ENCODE measurements around the gene ZSCAN9. TPM values are rescaled to one million over a fixed set of nuclear protein-coding genes. Genes with fewer than 3 reads are reported as not detected.

ZSCAN9 gene
- total and polyA plus RNA-seq, 9 of the 15 experiments (the other 6 are each of a cell fraction or from before 2014, with no cell fraction given): 18.8 to 48.9 (median 28.7) TPM

DNA sequence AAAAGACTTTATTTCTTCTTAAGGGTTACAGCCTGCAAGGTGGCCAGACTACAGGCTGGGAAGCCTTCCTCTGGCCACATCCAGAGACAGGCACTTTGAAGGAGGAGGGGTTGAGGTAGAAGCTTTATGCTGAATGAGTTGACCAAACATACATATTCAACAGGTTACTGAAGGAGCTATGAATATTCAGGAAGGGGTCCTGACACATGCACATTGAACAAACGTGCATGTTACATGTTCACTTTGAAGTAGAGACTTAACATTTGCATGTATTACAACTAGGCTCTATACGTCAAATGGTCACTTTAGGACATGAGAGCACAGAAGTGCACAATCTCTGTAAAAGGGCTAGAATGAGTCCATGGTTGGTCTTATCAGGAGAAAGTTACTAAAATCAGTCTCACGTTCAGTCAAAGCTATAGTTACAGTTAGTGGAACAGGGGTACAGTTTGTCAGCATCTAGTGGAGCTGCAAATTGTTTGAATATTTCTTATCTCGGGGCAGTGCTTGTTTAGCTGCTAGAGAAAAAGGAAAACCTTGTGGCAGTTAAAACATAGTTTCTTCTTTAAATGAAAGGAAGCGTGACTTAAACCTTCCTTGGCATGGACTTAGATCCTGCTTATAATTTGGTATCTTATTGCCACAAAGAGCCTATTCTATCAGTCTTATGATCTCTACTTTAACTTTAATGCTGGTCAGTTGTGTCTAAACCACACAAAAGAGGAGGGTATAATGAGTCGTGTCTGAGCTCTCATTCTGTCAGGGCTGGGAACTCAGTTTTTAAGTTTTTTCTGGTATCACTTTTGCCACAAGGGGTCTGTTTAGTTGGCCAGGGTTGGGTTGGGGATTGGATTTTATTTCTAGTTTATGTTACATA, 4.6 kb upstream of the ZSCAN9 start (continued):
- TF ChIP-seq, protein P1, sequence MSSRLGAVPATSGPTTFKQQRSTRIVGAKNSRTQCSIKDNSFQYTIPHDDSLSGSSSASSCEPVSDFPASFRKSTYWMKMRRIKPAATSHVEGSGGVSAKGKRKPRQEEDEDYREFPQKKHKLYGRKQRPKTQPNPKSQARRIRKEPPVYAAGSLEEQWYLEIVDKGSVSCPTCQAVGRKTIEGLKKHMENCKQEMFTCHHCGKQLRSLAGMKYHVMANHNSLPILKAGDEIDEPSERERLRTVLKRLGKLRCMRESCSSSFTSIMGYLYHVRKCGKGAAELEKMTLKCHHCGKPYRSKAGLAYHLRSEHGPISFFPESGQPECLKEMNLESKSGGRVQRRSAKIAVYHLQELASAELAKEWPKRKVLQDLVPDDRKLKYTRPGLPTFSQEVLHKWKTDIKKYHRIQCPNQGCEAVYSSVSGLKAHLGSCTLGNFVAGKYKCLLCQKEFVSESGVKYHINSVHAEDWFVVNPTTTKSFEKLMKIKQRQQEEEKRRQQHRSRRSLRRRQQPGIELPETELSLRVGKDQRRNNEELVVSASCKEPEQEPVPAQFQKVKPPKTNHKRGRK (tag; IDR thresholded peaks at IDR 0.05): no peak
- TF ChIP-seq TOE1 (IDR thresholded peaks at IDR 0.05; ENCODE audit: borderline replicate concordance): no peak; the same call in 1 of the 2 replicates
- TF ChIP-seq TOE1 (CRISPR knock-in tag; IDR thresholded peaks at IDR 0.05; ENCODE audit: borderline replicate concordance, low read depth): no peak
- TF ChIP-seq ZFP1 (CRISPR knock-in tag; IDR thresholded peaks at IDR 0.05): no peak
- TF ChIP-seq TAF15 (IDR thresholded peaks at IDR 0.05; ENCODE audit: low read depth, low read length): no peak
- TF ChIP-seq, protein P2, sequence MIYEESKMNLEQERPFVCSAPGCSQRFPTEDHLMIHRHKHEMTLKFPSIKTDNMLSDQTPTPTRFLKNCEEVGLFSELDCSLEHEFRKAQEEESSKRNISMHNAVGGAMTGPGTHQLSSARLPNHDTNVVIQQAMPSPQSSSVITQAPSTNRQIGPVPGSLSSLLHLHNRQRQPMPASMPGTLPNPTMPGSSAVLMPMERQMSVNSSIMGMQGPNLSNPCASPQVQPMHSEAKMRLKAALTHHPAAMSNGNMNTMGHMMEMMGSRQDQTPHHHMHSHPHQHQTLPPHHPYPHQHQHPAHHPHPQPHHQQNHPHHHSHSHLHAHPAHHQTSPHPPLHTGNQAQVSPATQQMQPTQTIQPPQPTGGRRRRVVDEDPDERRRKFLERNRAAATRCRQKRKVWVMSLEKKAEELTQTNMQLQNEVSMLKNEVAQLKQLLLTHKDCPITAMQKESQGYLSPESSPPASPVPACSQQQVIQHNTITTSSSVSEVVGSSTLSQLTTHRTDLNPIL (CRISPR knock-in tag; IDR thresholded peaks at IDR 0.05): no peak
- TF ChIP-seq SP1 (CRISPR knock-in tag; IDR thresholded peaks at IDR 0.05): 0 out of 2 replicates have a peak, but pooled peaks have one; percentile 44
- no peak for TF ChIP-seq XRCC3 (IDR thresholded peaks at IDR 0.05)
- peak; percentile 78 for TF ChIP-seq POLR2B (IDR thresholded peaks at IDR 0.05; ENCODE audit: low read depth, partially characterized antibody)
- no peak for TF ChIP-seq ZNF778 (CRISPR knock-in tag; IDR thresholded peaks at IDR 0.05)
- TF ChIP-seq PML (IDR thresholded peaks at IDR 0.05; ENCODE audit: low read length): peak; percentile 99
- TF ChIP-seq NR2C2 (CRISPR knock-in tag; IDR thresholded peaks at IDR 0.05): no peak
- TF ChIP-seq NR2C2 (tag; IDR thresholded peaks at IDR 0.05): no peak
- no peak for TF ChIP-seq ZNF253 (CRISPR knock-in tag; conservative IDR thresholded peaks at IDR 0.05)
- TF ChIP-seq DIDO1 (tag; IDR thresholded peaks at IDR 0.05; ENCODE audit: low read depth): 0 out of 2 replicates have a peak, but pooled peaks have one; percentile 15
- TF ChIP-seq, protein P3, sequence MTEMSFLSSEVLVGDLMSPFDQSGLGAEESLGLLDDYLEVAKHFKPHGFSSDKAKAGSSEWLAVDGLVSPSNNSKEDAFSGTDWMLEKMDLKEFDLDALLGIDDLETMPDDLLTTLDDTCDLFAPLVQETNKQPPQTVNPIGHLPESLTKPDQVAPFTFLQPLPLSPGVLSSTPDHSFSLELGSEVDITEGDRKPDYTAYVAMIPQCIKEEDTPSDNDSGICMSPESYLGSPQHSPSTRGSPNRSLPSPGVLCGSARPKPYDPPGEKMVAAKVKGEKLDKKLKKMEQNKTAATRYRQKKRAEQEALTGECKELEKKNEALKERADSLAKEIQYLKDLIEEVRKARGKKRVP (CRISPR knock-in tag; IDR thresholded peaks at IDR 0.05): peak; percentile 65; the same call in 1 of the 2 replicates
- no peak for TF ChIP-seq PRPF4 (IDR thresholded peaks at IDR 0.05; ENCODE audit: insufficient read depth, low read depth, low read length, poor library complexity, severe bottlenecking)
- TF ChIP-seq ARHGAP35 (IDR thresholded peaks at IDR 0.05; ENCODE audit: partially characterized antibody): no peak
- TF ChIP-seq RBFOX2 (IDR thresholded peaks at IDR 0.05; ENCODE audit: low read depth, low read length): peak; percentile 78
- TF ChIP-seq ZKSCAN8 (CRISPR knock-in tag; IDR thresholded peaks at IDR 0.05): no peak
- TF ChIP-seq FOXK1 (CRISPR knock-in tag; IDR thresholded peaks at IDR 0.05; ENCODE audit: borderline replicate concordance): 0 out of 2 replicates have a peak, but pooled peaks have one; percentile 24

Measured in K562 (cell line).